SIG-M5 treated with dmso at 0.1 percent for 504 hours (cell line): ENCODE data around the gene GRK5.
A peak's percentile ranks its signal among the peaks of the same experiment; 100 is the strongest.

Experiments
- DNase-seq: peaks from one replicate; lab custom pipeline; 2025; ENCODE audit not compliant: unreplicated experiment; lab: John Stamatoyannopoulos, UW

The GRK5 gene

DNA sequence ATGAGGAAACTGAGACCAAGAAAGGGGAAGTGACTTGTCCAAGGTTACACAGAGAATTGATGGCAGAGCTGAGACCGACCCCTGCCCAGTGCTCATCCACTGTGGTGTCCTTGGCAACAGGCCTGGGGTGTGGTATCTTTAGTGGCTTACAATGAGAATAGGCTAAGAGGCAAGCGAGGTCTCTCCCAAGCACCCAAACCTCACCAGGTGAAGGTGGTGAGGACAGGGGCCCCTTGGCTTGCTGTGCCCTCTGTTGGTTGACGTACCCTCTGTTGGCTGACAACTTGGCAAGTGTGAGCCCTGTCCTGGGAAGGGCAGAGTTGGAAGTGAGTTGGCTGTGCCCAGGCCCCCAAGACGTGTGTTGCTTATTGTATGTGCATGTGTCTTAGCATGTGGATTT lies 166.9 kb downstream of the GRK5 start:
- DNase-seq: no peak

DNA sequence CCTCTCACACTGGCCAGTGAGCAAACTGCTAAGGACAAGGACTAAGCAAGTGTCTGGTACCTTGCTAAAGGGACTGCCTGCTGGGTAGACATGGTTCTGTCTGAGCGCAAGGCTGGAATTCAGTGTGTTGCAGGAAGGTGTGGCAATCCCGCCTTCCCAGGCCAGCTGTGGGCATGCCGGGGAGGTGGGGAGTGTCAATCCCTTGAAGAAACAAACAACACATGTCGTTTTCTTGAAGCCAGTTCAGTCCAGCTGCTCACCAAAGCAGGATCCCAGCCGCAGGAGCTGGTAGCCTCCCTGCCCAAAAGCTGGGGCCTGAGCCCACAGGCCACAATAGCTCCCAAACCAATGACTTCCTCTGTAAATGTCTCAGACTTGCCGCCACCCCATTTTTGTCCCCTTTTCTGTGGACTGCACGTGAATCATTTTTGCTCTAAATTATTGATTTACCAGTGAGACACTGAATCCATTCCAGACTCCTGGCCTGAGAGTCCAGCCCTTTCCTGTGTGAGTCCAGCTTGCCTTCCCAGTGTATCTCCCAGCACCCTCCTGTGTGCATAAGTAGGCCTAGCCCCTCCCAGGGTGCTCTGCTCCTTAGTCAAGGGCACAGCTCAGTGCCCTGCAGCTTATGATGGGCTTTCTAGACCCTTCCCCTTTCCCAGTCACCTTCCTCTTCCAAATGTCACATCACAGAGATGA lies 168.4 kb downstream of the GRK5 start:
- no peak for DNase-seq

DNA sequence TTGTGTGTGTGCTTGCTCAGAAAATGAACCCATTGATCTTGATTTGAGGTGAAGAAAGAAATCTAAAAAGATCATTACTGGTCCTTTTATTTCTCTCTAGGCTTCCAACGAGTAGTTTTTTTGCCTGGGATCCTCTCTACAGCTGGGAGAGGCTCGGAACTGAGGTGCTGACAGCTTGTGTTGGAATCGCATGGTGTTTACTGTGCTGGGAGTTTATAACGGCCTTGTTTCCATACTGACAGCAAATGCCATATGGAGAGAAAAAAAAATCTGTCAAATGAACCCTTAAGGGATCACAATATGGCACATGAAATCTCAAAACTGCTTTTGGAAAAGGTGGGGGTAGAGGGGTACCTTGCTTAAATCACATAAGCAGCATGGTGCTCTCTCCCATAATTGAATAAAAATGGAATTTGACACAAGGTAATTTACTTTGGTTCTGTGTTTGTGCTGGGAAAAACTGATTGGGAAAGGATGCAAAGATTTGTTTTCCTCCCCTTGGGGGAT lies 170.1 kb downstream of the GRK5 start:
- no peak for DNase-seq

DNA sequence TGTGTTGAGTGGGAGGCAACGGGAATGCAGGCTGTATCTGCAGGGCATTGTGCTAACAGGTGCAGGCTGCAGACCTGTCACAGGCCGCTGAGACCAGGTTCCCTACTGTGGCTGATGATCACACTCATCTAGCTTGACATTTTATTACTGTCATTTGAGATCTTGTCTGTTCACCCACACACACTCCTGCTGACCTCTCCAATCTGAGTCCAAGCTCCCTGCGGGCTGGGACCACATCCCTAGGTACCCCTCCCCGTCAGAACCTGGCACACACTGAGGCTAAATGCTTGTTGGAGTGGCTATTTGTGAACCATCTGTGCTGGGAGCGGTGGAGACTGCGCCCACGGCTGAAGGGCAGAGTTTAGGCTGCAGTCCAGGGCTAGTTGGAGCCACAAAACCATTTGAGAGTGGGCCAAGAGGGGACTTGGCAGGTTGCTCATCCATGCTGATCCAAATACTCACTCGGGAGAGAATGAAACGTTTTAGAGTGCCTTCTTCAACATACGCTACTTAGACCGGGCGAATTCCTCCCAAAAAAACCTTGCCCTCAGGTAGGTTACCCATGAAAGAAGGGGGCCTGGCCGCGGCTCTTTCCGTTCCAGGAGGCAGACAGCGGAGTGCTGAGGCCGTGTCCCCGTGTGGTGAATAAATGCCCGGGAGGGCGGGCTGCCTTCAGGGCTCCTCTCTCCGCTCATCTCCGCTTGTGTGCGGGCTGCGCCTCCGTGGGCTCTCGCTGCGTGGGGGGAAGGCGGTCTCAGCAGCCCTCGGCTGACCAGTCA lies 170.8 kb downstream of the GRK5 start:
- DNase-seq: no peak

DNA sequence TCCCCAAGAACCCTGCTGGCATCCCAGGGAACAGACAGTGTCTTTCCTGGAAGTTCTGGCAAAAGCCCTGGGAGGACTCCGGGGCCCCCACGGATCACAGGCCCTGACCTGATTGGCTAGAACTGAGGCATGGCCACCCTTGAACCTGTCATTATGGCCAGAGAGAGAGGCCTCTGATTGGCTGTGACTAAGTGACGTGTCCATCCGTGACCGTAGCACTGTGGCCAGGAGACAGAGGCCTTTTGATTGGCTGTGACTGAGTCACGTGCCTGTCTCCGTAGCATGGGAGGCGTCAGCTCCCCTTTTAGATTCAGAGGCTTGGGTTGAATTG lies 171.3 kb downstream of the GRK5 start:
- DNase-seq: no peak

DNA sequence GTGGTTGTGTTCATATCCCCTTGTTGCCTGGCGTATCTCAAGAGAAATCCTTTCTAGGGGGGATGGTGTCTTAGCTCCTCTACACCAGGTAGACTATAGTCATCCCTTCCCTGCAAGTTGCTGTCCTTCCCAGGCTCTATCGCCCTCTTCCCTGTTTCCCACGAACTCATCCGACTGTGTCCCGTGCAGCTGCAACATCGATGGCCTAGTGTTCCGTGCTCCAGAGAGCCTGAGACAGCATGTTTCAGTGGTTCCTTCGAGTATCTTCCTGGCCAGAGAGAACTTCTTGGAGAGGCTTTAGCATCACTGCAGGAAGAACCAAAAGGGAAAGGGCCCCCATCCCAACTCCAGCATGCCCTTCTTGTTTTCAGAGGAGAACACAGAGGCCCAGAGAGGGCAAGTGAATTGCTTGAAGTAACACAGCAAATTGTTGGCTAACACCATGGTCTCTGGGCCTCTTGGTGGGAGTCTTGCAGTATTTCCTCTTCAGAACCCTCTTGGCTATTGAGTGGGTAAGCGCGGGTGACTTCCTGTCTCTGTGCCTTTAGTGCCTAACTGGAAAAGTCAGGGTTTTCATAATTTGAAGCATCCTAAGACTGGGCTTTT lies 172.2 kb downstream of the GRK5 start:
- DNase-seq: no peak

DNA sequence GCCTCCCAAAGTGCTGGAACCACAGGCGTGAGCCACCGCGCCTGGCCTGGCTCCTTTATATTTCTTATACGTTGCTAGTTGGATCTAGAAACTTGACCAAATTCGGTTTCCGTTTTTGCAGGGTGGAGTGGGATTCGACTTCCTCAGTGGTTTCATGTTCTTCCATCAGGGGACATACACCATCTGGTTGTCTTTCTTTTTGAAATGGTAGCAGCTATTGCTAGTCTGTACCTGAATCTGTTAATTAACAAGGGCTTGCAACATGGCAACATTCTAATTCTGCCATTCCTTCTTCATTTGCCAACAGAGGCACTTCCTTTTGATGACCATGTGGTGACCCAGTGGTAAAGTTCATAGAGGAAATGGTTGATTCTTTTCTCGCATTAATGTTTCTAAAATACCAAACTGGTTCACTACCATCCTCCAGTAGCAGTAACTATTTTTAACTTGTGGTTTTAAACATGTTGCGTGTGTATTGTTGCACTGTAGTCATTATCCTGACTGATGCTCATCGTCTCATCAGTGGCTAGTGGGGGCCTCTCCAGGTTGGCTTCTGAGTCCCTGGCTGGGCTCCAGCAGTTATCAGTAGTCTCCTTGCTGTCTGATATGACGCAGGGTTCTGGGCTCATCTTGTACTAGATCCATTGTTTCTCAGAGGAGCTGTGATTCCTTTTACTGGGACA lies 175.9 kb downstream of the GRK5 start:
- DNase-seq: peak; percentile 46

DNA sequence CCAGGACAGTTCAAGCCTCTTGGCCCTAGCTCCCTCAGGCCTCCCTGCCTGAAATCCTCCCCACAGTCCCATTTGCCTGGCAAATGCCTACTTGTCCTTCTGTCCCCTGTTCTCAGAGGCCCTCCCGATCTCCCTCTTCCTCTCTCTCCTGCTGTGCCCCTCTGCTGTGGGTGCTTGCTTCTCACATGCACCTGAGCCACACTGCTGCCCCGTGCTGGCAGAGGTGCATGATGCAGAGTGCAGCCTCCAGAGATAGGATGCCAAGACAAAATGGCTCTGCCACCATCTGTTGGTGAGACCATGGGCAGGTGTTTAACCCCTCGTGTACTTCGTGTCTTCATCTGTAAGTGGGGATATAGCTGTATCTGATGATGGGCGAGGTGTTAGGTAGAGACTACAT lies 176.8 kb downstream of the GRK5 start:
- DNase-seq: no peak

DNA sequence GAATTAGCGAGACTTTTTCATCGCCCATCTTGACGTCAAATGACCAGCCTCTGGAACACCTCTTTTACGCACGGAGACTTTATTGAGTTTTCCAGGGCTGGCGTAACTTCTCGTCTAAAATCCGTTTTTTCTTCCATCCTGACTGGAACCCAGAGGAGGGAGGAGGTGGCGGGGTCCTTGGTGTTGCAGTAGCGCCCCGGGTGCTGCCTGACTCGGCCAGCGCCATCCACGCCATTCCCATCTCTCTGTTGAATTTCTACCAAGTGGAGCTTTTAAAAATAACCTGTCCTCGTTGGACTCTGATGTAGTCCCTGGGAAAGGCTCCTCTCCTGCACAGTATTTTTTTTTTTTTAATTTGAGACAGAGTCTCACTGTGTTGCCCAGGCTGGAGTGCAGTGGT lies 179.3 kb downstream of the GRK5 start:
- DNase-seq: no peak

DNA sequence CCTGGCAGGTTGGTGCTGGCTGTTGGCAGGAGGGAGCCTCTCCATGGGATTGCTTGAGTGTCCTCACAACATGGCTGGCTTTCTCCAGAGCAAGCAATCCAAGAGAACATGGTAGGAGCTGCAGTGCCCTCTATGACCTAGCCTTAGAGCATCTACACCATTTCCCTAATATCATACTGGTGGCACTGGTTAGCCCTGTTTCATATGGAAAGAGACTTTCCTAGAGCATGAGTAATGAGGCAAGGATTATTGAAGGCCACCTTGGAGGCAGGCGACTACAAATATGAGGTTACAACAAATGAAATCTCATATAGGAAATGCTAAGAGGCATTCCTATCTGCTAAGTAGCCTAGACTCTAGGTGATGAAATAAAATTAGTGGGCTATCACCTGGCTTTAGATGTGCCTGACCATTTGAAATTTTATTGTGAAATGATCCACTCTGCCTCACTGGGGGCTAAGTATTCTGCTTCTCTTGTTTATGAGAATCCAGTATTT lies 181.5 kb downstream of the GRK5 start:
- DNase-seq: no peak

DNA sequence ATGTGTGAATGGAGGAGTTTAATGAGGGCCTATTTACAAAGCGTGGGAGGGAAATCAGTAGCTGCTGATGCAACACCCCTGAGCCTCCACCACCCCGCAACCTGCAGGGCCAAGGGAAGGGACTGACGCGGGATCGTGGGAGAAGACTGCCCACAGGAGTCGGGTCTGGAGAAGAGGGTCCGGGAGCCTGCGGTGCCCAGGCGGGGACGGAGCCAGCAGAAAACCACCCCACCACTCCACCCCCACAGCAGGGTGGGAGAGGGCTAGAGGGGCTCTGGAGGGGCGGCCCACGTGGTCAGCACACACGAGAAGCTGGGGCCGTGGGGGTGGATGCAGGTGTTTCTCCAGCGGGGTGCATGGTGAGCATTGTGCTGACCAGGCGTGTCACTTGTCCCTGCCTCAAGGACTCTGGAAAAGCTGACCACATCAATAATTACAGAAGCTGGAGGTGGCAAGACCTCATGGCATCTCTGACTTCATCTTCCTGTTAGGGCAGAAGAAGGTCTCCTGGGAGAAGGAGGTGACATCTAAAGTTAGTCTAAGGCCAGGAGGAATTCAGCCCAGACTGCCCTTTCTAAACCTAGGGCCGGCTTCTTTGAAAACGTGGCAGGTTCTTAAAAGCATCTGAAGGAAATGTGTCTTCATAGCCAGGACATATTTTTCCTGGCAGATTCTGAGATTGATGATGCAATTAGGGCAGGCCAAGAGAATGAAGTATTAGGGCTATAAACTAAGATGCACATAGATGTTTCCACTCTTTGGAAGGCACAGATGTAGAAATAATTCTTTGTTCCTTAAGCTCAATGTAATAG lies 184.3 kb downstream of the GRK5 start:
- no peak for DNase-seq

DNA sequence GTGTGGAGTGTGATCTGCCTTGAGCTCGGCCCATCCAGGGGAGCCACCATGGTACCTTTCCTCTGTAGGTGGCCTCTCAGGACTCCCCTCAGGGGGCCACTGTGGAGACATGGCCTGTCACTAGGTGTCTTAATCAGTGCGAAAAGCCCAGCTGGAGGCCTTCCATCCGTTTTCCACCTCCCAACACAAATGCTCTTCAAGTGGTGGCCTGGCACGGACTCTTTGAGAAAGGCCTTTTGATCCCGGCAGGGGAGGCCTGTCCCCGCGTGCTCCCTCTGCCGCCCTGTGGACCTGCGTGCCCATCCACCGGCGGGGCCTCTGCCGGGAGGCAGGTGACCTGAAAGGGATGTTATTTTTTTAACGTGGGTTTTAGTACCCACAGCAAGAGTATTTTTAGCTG lies 185.6 kb downstream of the GRK5 start:
- DNase-seq: no peak

DNA sequence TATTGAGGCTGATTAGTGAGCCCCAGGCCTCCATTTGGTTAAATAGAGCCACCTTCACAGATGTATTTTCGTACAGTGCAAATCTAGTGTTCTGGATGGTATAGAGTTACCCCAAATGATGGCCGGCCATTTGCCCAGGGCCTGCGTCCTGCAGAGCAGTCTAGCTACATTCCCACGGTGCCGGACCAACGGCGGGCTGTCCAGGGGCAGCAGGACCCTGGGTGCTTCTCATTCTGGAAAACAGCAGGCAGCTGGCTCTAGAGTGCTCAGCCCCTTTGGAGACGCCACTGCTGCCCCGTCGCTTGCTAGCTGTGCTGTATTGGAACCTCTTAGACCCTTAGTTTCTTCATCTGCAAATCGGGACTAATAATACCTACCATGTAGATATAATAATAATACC lies 186.1 kb downstream of the GRK5 start:
- DNase-seq: no peak

DNA sequence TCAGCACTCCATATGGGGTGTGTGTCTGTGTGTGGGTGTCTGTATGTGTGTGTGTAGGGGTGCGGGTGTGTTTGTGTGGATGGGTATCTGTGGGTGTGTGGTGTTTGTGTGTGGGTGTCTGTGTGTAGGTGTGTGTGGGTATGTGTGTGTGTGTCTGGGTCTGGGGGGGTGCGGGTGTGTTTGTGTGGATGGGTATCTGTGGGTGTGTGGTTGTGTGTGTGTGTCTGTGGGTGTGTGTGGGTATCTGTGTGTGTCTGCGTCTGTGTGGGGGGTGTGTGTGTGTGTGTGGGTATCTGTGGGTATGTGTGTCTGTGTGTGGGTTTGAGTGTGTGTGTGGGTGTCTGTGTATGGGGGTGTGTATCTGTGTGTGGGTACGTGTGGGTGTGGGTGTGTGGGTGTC lies 186.5 kb downstream of the GRK5 start:
- DNase-seq: no peak

DNA sequence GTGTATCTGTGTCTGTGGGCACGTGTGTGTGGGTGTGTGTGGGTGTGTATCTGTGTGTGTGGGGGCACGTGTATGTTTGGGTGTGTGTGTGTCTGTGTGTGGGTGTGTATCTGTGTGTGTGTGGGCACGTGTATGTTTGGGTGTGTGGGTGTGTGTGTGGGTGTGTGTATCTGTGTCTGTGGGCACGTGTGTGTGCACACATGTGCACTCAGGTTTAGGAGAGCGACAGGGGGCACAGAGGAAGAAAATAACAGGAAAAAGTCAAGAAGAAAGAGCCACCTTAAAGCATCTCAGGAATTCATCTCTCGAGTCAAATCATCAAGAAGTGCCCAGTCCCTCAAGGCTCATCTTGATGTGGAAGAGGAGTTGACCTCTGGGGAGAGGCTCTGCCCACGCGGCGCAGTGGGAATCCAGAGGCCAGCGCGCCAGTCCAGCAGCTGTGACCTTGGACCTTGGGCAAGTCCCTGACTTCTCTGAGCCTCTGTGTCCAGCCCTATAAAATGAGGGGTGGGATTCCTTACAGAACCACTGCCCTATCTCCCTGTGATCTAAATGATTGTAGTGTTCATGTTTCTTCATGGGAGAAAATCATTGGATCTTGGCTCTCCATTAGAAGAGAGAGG lies 187.4 kb downstream of the GRK5 start:
- DNase-seq: no peak

DNA sequence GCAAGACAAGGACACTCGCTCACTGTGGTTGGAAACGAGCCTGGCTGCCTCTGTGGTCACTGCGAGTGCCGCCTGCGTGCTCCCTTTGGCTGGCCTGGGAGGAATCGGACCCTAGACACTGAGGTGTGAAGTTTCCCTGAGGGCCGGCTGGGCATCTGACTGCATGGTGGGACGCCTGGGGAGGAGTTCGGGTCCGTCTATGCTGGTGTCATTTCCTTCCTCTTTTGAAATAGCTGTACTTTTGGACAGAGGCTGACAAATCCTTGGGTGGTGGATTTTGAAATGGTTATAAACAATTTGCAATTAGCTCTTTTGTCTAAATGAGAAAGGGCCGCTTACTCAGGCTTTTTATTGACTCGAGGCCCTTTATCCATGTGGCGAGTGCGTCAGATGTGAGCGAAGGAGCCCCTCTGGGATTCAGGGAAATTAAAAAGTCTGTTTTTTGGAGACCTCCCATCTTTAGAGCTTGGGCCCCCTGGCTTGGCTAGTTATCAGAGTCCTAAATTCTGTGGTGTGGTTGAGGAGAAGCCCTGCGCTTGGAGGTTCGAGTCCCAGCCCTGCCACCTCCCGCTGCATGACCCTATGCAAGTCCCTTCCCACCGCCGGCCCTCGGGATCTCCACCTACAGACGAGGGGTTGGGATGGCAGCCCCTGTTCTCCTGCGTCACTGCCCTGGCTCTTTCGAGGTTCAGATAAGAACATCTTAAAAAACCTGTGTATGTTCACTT lies 188.1 kb downstream of the GRK5 start:
- DNase-seq: peak; percentile 79

DNA sequence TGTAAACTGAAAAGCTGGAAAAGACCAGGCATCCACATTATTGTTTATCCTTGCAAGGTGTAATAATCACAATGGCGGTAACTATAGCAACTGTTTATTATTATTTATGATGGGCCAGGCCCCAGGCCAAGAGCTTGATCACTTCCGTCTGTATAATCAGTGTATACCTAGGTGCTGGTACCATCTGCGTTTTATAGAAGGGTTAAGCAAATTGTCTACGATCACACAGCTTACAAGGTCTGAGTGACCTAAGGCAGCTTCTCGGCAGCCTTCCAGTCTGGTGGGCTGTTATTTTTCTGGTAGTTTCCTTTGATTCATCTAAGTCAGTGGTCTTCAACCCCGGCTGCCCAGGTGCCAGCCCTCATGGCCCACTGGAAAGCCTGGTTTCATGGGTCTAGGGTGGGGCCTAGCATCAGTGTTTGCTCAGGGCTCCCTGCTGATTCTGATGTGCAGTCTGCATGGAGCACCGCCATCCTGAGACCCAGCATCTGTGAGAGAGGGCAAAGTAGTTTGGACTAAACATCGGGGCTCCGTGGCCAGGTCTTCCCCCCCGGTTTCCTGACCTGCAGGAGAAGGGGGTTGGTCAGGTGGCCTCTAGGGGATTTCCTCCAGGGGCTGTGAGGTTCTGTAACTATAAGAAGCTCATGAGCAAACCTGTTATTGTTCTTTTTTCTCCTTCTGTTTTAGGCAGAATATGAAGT lies 188.8 kb downstream of the GRK5 start:
- no peak for DNase-seq

DNA sequence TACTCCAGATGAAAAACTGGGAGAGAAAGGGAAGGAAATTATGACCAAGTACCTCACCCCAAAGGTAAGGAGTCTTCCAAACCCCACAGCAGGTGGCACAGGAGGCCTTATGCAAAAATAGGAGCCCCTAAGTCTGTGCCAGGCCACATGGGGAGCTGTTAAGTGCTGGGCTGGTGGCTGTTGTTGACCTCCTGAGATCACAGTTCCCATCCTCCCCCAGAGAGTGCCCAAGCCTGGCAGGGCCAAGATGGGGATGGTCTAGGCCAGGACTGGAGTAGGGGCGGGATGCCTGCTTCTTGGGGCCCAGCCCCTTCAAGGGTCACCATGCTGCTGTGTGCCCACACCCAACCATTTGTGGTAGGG lies 189.3 kb downstream of the GRK5 start:
- no peak for DNase-seq

DNA sequence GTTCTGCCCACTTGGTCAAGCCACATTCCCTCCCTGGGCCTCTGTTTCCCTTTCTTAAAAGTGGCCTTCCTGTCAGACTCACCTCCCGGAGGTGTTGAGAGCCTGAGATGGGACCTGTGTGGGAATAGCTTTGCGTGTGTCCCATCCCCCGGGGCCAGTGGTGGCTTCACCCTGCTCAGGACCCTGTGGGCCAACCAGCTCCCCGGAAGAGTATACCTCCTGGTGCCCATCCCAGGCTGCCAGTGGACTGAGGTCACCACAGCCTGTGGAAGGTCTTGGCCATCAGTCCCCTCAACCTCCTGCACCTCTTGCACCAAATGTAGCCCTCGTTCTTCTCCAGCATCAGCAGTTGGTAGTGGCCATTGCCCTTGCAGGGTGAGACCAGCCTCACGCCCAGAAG lies 190.0 kb downstream of the GRK5 start:
- no peak for DNase-seq
